Sigmoid colon (tissue), 4 donors: ENCODE data around the gene PTPRA.

ENCODE experiments used
- CTCF ChIP-seq, 4 experiments: fragments of 450-650 bp in 3 of 4; fragments of 200-600 bp in 1 of 4; IDR thresholded peaks; one replicate each; pipeline ENCODE4 v1.5.1; 2016 to 2019; ENCODE audit warnings: antibody characterized with exemption in 4 of 4, mild to moderate bottlenecking in 3 of 4, moderate library complexity in 2 of 4
- EP300 ChIP-seq, 4 donors: sonication (generic); formaldehyde crosslinking; IDR thresholded peaks; one replicate each; pipeline ENCODE4 v1.6.1; 2017; ENCODE audit warnings: antibody characterized with exemption in 4 of 4
- POLR2AphosphoS5 ChIP-seq, 4 donors: sonication (generic); formaldehyde crosslinking; IDR thresholded peaks; one replicate each; pipeline ENCODE4 v1.6.1; 2017; ENCODE audit warnings: antibody characterized with exemption in 4 of 4

- TF ChIP-seq CTCF (IDR thresholded peaks at IDR 0.05) (no peak), POLR2AphosphoS5 (IDR thresholded peaks at IDR 0.05) (no peak), EP300 (IDR thresholded peaks at IDR 0.05) (no peak)
These were observed 46.4 kb downstream of the PTPRA start for GRCh38 chr20:2919518-2920245.
